G401 (cell line): ENCODE results near the gene TADA2B. TPM values are rescaled to one million over a fixed set of nuclear protein-coding genes. Genes with fewer than 3 reads are reported as not detected.
A peak's percentile ranks its signal among the peaks of the same experiment; 100 is the strongest.

Source experiments
- DNase-seq: peaks from one replicate; pipeline ENCODE4 v3.0.0-alpha.2; 2015; ENCODE audit warnings: low spot score
- in situ Hi-C: cut with HindIII; loops from 2 replicates; pipeline ENCODE4 v1.10.0; 2016; ENCODE audit warnings: low sequenced_read_pairs, mixed read lengths
- total RNA-seq: library from RNA; depleted of rRNA; stranded (reverse); fragments of >200 nt; shearing (Covaris generic); gene quantifications from 2 replicates; pipeline ENCODE4 v1.2.3, GENCODE V29; 2014; rRNA removed

TADA2B gene
- 9.1 and 19.6 TPM in 2 replicates for total RNA-seq

GRCh38 chr4:7043284-7044136 lies at the start of gene TADA2B:
TSS of gene TADA2B (plus strand) at chr4:7043372. CDS start at chr4:7043580, 208 bp downstream.
- DNase-seq, result peak; percentile 38
- in situ Hi-C loops, result no loop called here

- in situ Hi-C loops, result no loop called here
- DNase-seq, result no peak
Measured at GRCh38 chr4:6996481-6996880, 46.7 kb upstream of the TADA2B start.

- no peak for DNase-seq
- in situ Hi-C loops, result no loop called here
Measured at GRCh38 chr4:6999172-7000086, 43.7 kb upstream of the TADA2B start.

- no peak for DNase-seq
- in situ Hi-C loops, result no loop called here
Measured at GRCh38 chr4:7000421-7001176, 42.6 kb upstream of the TADA2B start.

- in situ Hi-C loops, result no loop called here
- DNase-seq, result no peak
Measured at GRCh38 chr4:7001271-7001670, 41.9 kb upstream of the TADA2B start.

- no peak for DNase-seq
- in situ Hi-C loops, result no loop called here
Measured at GRCh38 chr4:7002336-7002735, 40.8 kb upstream of the TADA2B start.

- no peak for DNase-seq
- in situ Hi-C loops, result no loop called here
Measured at GRCh38 chr4:7003176-7003878, 39.8 kb upstream of the TADA2B start.

GRCh38 chr4:7003879-7004240 lies 39.3 kb upstream of the TADA2B start:
- in situ Hi-C loops, result no loop called here
- DNase-seq, result no peak

GRCh38 chr4:7004331-7004730 lies 38.8 kb upstream of the TADA2B start:
- DNase-seq, result no peak

GRCh38 chr4:7005571-7005970 lies 37.6 kb upstream of the TADA2B start:
- in situ Hi-C loops, result no loop called here
- no peak for DNase-seq

More at GRCh38 chr4:7004331-7004730, 38.8 kb upstream of the TADA2B start:
- in situ Hi-C loops, result no loop called here

- no peak for DNase-seq
- in situ Hi-C loops, result no loop called here
Measured at GRCh38 chr4:7006411-7006810, 36.8 kb upstream of the TADA2B start.

GRCh38 chr4:7007142-7007907 lies 35.8 kb upstream of the TADA2B start:
- in situ Hi-C loops, result no loop called here
- no peak for DNase-seq

- DNase-seq, result no peak
- in situ Hi-C loops, result no loop called here
Measured at GRCh38 chr4:7007944-7008343, 35.2 kb upstream of the TADA2B start.

GRCh38 chr4:7009564-7009963 lies 33.6 kb upstream of the TADA2B start:
- DNase-seq, result no peak
- in situ Hi-C loops, result no loop called here

- DNase-seq, result no peak
Measured at GRCh38 chr4:7013175-7013574, 30.0 kb upstream of the TADA2B start.

GRCh38 chr4:7014815-7015214 lies 28.4 kb upstream of the TADA2B start:
- DNase-seq, result no peak
- in situ Hi-C loops, result no loop called here

More at GRCh38 chr4:7013175-7013574, 30.0 kb upstream of the TADA2B start:
- in situ Hi-C loops, result no loop called here

- in situ Hi-C loops, result no loop called here
- no peak for DNase-seq
Measured at GRCh38 chr4:7015383-7016035, 27.7 kb upstream of the TADA2B start.

GRCh38 chr4:7016086-7016485 lies 27.1 kb upstream of the TADA2B start:
- no peak for DNase-seq
- in situ Hi-C loops, result no loop called here
